ENCODE measurements around the gene MICAL3. TPM values are rescaled to one million over a fixed set of nuclear protein-coding genes. Genes with fewer than 3 reads are reported as not detected.

MICAL3 gene
- total and polyA plus RNA-seq, 9 donors, result 17.5 to 106 (median 81.3) TPM

DNA sequence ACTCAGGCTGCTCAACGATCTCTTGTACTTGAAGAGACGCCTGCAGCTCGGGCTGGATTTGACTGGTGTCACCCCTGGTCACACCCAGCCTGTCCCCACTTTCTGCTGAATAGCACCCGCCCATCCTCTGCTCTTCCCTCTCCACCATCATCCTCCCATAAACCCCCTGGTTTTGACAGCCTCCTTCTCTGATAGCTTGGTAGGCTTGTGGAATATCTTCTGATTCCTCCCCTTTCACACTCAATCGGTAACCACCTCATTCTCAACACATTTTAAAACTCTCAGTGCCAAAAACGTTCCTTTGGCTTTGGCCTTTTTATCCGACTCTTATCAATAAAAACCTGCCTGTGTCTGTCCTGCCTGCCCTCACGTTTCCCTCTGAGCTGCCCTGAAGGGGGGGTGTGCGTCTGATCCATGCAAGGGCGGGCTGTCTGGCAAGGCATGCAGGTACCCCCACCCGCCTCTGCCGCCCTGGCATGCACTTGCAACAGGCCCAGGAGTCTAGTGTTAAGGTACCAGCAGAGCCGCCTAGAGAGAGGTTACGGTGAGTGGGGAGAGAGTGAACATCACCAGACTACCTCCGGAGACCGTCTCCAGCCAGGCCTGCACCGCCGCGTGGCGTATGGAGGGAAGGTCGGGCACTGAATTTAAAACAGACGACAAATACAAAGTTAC lies 198.3 kb downstream of the MICAL3 start:
- DNase-seq, result no peak
- Histone ChIP-seq H3K36me3 (no peaks in the 10 kb centered on the region), H3K4me3 (no peak overlapping the region), H3K4me1 (ENCODE audit: insufficient read depth) (no peaks in the 10 kb centered on the region), H3K27me3 (no peaks in the 10 kb centered on the region), H3K27ac (no peak overlapping the region), H3K9me3 (no peaks in the 10 kb centered on the region)
- TF ChIP-seq POLR2A (IDR thresholded peaks at IDR 0.05), result no peak
- no peak for TF ChIP-seq EP300 (IDR thresholded peaks at IDR 0.05)
- TF ChIP-seq CTCF (IDR thresholded peaks at IDR 0.05), result no peak
- intact Hi-C loops (cut with DNase I), result no loop called here
- WGBS, 3 donors, result 86 to 90% (median 88%) methylated on average over 22 of the region's 22 CpGs

DNA sequence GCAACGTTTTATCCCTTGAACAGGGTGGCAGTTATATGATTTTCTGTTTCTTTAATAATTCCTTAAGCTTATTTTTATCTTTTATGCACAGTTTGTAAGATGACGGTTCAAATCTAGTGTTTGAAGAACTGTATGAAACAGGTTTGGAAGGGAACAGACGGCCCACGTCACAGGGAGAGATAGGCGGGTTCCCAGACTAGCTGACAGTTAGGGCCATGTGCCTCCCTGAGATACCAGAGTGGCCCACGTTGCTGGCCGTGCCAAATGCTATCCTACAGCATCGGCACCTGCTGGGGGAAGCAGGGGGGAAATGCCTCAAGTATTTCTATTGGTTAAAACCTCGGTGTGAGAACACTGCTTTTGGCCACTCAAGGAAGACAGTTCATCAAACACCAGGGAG lies 199.9 kb downstream of the MICAL3 start:
- Histone ChIP-seq H3K27me3 (no peaks in the 10 kb centered on the region), H3K27ac (no peak overlapping the region), H3K4me3 (no peak overlapping the region), H3K9me3 (no peaks in the 10 kb centered on the region), H3K36me3 (no peaks in the 10 kb centered on the region), H3K4me1 (ENCODE audit: insufficient read depth) (no peaks in the 10 kb centered on the region)
- 72 to 79% (median 74%) methylated on average over 9 of the region's 9 CpGs for WGBS, 3 donors
- no peak for DNase-seq
- no peak for TF ChIP-seq EP300 (IDR thresholded peaks at IDR 0.05)
- intact Hi-C loops (cut with DNase I), result no loop called here

GRCh38 chr22:17823964-17824363 lies 200.4 kb downstream of the MICAL3 start:
- H3K4me3 ChIP-seq, result no peak overlapping the region
- no peak overlapping the region for H3K27ac ChIP-seq
- DNase-seq, result no peak
- 89 to 93% (median 91%) methylated on average over 15 of the region's 15 CpGs for WGBS, 3 donors
- no peaks in the 10 kb centered on the region for H3K9me3 ChIP-seq
- H3K4me1 ChIP-seq (ENCODE audit: insufficient read depth), result no peaks in the 10 kb centered on the region
- H3K36me3 ChIP-seq, result no peaks in the 10 kb centered on the region
- no peaks in the 10 kb centered on the region for H3K27me3 ChIP-seq
- no peak for TF ChIP-seq POLR2A (IDR thresholded peaks at IDR 0.05)
- no peak for TF ChIP-seq EP300 (IDR thresholded peaks at IDR 0.05)
- TF ChIP-seq CTCF (IDR thresholded peaks at IDR 0.05), result no peak
- intact Hi-C loops (cut with DNase I), result no loop called here

DNA sequence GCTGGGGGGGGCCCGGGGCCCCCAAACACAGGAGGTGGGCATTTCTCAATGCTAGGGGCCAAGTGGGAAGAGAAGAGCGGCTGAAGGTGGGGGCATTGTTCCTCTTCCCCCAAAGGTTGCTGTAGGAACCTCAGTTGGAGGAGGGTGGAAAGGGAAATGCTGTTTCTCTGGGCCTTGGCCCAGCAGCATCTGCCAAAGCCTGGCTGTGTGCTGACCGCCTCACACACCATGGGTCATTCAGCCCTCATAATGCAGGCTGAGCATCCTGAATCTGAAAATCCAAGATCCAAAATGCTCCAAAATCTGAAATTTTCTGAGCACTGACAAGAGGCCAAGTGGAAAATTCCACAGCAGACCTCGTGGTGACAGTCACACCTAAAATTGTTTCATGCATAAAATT lies 201.1 kb downstream of the MICAL3 start:
- no peak for DNase-seq
- Histone ChIP-seq H3K27ac (no peak overlapping the region), H3K36me3 (no peaks in the 10 kb centered on the region), H3K4me3 (no peak overlapping the region), H3K9me3 (no peaks in the 10 kb centered on the region), H3K27me3 (no peaks in the 10 kb centered on the region), H3K4me1 (ENCODE audit: insufficient read depth) (no peaks in the 10 kb centered on the region)
- TF ChIP-seq CTCF (IDR thresholded peaks at IDR 0.05) (no peak), EP300 (IDR thresholded peaks at IDR 0.05) (no peak), POLR2A (IDR thresholded peaks at IDR 0.05) (no peak)
- intact Hi-C loops (cut with DNase I), result no loop called here
- WGBS, 3 donors, result 88 to 94% (median 88%) methylated on average over 4 of the region's 4 CpGs

- Histone ChIP-seq H3K9me3 (no peaks in the 10 kb centered on the region), H3K27ac (no peak overlapping the region)
- 89 to 97% (median 97%) methylated on average over 13 of the region's 13 CpGs for WGBS, 3 donors
Observed at GRCh38 chr22:17822087-17822486, 202.3 kb downstream of the MICAL3 start.

More at GRCh38 chr22:17822087-17822486, 202.3 kb downstream of the MICAL3 start:
- DNase-seq, result no peak
- no peak overlapping the region for H3K4me3 ChIP-seq
- TF ChIP-seq EP300 (IDR thresholded peaks at IDR 0.05) (no peak), POLR2A (IDR thresholded peaks at IDR 0.05) (no peak), CTCF (IDR thresholded peaks at IDR 0.05) (no peak)
- no peaks in the 10 kb centered on the region for H3K36me3 ChIP-seq
- no peaks in the 10 kb centered on the region for H3K27me3 ChIP-seq
- H3K4me1 ChIP-seq (ENCODE audit: insufficient read depth), result no peaks in the 10 kb centered on the region
- intact Hi-C loops (cut with DNase I), result no loop called here
